Hypothalamus (tissue), 51 donors: Measurements from ENCODE around the gene MRPL39.

ENCODE experiments used
- DNase-seq, 51 donors: peaks; one replicate each; lab custom pipeline; 2025; lab: John Stamatoyannopoulos, UW

Gene MRPL39

GRCh38 chr21:25619198-25619597 lies 11.9 kb upstream of the MRPL39 start:
- no peak for DNase-seq

GRCh38 chr21:25615880-25616279 lies 8.6 kb upstream of the MRPL39 start:
- DNase-seq, result no peak

GRCh38 chr21:25614441-25614840 lies 7.2 kb upstream of the MRPL39 start:
- no peak for DNase-seq

GRCh38 chr21:25608044-25608737 lies 910 bp upstream of the MRPL39 start:
- peak in 50 of 51 donors; percentile 2 to 80 (median 48) for DNase-seq

- DNase-seq, result no peak
Observed at GRCh38 chr21:25589887-25590286, 17.4 kb downstream of the MRPL39 start.

- no peak for DNase-seq
Observed at GRCh38 chr21:25586791-25587190, 20.5 kb downstream of the MRPL39 start.

GRCh38 chr21:25586326-25586725 lies 21.0 kb downstream of the MRPL39 start:
- DNase-seq, result no peak

- DNase-seq, result no peak
Observed at GRCh38 chr21:25584833-25585676, 22.2 kb downstream of the MRPL39 start.

GRCh38 chr21:25583370-25584130 lies 23.7 kb downstream of the MRPL39 start:
- DNase-seq, result no peak

GRCh38 chr21:25582888-25583287 lies 24.4 kb downstream of the MRPL39 start:
- no peak for DNase-seq

- DNase-seq, result no peak
Observed at GRCh38 chr21:25582164-25582790, 25.0 kb downstream of the MRPL39 start.

GRCh38 chr21:25581582-25581981 lies 25.7 kb downstream of the MRPL39 start:
- no peak for DNase-seq

GRCh38 chr21:25580912-25581260 lies 26.4 kb downstream of the MRPL39 start:
- no peak for DNase-seq

- no peak for DNase-seq
Observed at GRCh38 chr21:25579226-25580013, 27.9 kb downstream of the MRPL39 start.

- no peak for DNase-seq
Observed at GRCh38 chr21:25578056-25578961, 29.0 kb downstream of the MRPL39 start.

- DNase-seq, result no peak
Observed at GRCh38 chr21:25577424-25578055, 29.7 kb downstream of the MRPL39 start.

- peak in 1 of 51 donors; percentile 44 for DNase-seq
Observed at GRCh38 chr21:25573409-25574206, 33.7 kb downstream of the MRPL39 start.

- DNase-seq, result no peak
Observed at GRCh38 chr21:25572861-25573310, 34.4 kb downstream of the MRPL39 start.
